Esophagus muscularis mucosa (tissue), 4 donors: Measurements from ENCODE around the gene HIVEP1.

Experiments used
- EP300 ChIP-seq: sonication (generic); formaldehyde crosslinking; IDR thresholded peaks from one replicate; pipeline ENCODE4 v1.6.1; 2017; ENCODE audit warnings: antibody characterized with exemption
- POLR2A ChIP-seq: fragments of 450-650 bp; IDR thresholded peaks from one replicate; pipeline ENCODE4 v1.6.1; 2017; ENCODE audit warnings: antibody characterized with exemption, moderate library complexity, mild to moderate bottlenecking, low read depth
- POLR2AphosphoS5 ChIP-seq, 2 donors: sonication (generic); formaldehyde crosslinking; IDR thresholded peaks; one replicate each; pipeline ENCODE4 v1.6.1; 2017; ENCODE audit warnings: antibody characterized with exemption in 2 of 2
- TF ChIP-seq, protein P1 (sequence below), 3 experiments: fragments of 200-600 bp in 2 of 3; fragments of 450-650 bp in 1 of 3; sonication (generic) in 2 of 3; IDR thresholded peaks; one replicate each; pipeline ENCODE4 v1.5.1; 2017 to 2019; ENCODE audit warnings: antibody characterized with exemption in 3 of 3, mild to moderate bottlenecking in 2 of 3, moderate library complexity in 1 of 3

DNA sequence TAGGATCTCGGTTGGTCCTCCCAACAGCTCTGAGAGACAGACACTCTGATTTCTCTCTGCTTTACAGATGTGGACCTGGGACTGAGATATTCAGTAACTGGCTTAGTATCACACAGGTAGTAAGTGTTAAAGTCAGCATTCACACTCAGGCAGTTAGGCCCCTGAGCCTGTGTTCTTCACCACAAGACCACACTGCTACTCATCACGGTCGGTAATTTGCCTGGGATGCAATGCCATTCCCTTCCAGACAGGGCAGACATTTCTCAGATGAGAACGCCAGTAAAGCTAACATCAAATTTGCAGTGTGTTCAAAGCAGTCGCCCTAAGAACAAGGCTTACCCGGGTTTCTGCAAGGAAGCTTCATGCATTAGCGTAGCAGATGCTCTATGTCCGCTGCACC is 39.8 kb upstream of the HIVEP1 start:
- no peak for TF ChIP-seq EP300
- TF ChIP-seq, protein P1, sequence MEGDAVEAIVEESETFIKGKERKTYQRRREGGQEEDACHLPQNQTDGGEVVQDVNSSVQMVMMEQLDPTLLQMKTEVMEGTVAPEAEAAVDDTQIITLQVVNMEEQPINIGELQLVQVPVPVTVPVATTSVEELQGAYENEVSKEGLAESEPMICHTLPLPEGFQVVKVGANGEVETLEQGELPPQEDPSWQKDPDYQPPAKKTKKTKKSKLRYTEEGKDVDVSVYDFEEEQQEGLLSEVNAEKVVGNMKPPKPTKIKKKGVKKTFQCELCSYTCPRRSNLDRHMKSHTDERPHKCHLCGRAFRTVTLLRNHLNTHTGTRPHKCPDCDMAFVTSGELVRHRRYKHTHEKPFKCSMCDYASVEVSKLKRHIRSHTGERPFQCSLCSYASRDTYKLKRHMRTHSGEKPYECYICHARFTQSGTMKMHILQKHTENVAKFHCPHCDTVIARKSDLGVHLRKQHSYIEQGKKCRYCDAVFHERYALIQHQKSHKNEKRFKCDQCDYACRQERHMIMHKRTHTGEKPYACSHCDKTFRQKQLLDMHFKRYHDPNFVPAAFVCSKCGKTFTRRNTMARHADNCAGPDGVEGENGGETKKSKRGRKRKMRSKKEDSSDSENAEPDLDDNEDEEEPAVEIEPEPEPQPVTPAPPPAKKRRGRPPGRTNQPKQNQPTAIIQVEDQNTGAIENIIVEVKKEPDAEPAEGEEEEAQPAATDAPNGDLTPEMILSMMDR (IDR thresholded peaks at IDR 0.05), result no peak
- TF ChIP-seq POLR2A, result no peak
- no peak for TF ChIP-seq POLR2AphosphoS5 (IDR thresholded peaks at IDR 0.05)
